Type B pancreatic cell (in vitro differentiated cells): Measurements from ENCODE around the gene CYP1B1. TPM values are rescaled to one million over a fixed set of nuclear protein-coding genes. Genes with fewer than 3 reads are reported as not detected.

ENCODE experiments used
- DNase-seq: peaks from one replicate; pipeline ENCODE4 v3.0.0; 2021; ENCODE audit warnings: mixed read lengths; ENCODE audit not compliant: unreplicated experiment; ENCODE audit errors: extremely low spot score
- H3K27ac Mint-ChIP-seq: 2 replicates; pipeline ENCODE4 v1.8.0; 2021; ENCODE audit warnings: mild to moderate bottlenecking, mixed read lengths
- H3K27me3 Mint-ChIP-seq: 2 replicates; pipeline ENCODE4 v1.8.0; 2021; ENCODE audit warnings: mixed read lengths
- H3K36me3 Mint-ChIP-seq: 2 replicates; pipeline ENCODE4 v1.8.0; 2021; ENCODE audit warnings: mixed read lengths
- H3K4me1 Mint-ChIP-seq: one replicate; pipeline ENCODE4 v1.8.0; 2021; ENCODE audit warnings: mixed read lengths; ENCODE audit not compliant: unreplicated experiment
- H3K4me3 Mint-ChIP-seq: 2 replicates; pipeline ENCODE4 v1.8.0; 2021; ENCODE audit warnings: mild to moderate bottlenecking, mixed read lengths
- H3K9me3 Mint-ChIP-seq: 2 replicates; pipeline ENCODE4 v1.8.0; 2021; ENCODE audit warnings: mixed read lengths
- total RNA-seq: library from RNA; stranded (reverse); gene quantifications from 2 replicates; pipeline ENCODE4 v1.2.1, GENCODE V29; 2021; ENCODE audit warnings: low replicate concordance
- TF ChIP-seq, protein P1 (sequence below): fragments of 200-600 bp; sonication (generic); conservative IDR thresholded peaks from 2 replicates; pipeline ENCODE4 v1.5.0; 2021; ENCODE audit warnings: antibody characterized with exemption, mild to moderate bottlenecking

The CYP1B1 gene
- total RNA-seq, 1 donor from 2014 or later = 176 TPM

DNA sequence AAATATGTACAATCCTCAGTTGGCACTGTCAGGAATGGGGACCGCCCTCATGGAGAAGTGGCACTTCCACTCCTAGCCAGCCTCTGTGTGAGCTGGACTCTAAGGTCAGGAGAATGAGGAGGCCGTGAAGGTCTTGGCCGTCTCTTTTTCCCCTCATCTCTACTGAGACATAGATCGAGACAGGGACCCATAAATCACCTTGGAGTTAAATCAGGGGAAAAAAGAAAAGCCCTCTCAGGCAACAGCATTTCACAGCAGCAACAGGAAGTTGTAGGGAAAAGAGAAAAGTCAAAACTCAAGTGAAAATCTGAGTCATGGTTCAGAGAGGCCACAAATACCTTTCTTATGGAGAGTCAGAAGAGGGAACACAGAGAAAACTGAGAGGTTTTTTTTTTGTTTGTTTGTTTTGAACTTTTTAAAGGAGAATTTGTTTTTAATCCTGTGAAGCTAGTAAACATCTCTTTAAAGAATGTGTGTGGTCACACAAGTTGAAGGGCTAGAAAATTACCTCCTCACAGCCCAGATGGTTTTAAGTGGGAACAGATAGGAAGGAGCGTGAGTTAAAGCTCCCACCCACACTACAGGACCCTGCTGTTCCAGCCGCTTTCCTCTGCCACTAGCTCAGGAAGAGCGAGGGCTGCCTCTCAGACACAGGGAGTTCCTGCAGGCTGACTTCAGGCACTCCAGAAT is 30.6 kb upstream of the CYP1B1 start:
- H3K9me3 Mint-ChIP-seq = peaks cover 16% of the 10 kb centered on the region
- peaks cover 16% of the 10 kb centered on the region for H3K36me3 Mint-ChIP-seq
- H3K4me3 Mint-ChIP-seq = peak overlapping the region; percentile 73
- DNase-seq = no peak
- TF ChIP-seq, protein P1, sequence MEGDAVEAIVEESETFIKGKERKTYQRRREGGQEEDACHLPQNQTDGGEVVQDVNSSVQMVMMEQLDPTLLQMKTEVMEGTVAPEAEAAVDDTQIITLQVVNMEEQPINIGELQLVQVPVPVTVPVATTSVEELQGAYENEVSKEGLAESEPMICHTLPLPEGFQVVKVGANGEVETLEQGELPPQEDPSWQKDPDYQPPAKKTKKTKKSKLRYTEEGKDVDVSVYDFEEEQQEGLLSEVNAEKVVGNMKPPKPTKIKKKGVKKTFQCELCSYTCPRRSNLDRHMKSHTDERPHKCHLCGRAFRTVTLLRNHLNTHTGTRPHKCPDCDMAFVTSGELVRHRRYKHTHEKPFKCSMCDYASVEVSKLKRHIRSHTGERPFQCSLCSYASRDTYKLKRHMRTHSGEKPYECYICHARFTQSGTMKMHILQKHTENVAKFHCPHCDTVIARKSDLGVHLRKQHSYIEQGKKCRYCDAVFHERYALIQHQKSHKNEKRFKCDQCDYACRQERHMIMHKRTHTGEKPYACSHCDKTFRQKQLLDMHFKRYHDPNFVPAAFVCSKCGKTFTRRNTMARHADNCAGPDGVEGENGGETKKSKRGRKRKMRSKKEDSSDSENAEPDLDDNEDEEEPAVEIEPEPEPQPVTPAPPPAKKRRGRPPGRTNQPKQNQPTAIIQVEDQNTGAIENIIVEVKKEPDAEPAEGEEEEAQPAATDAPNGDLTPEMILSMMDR = no peak
- no peaks in the 10 kb centered on the region for H3K27me3 Mint-ChIP-seq
- peaks cover 51% of the 10 kb centered on the region for H3K4me1 Mint-ChIP-seq
- H3K27ac Mint-ChIP-seq = peak overlapping the region; percentile 87

DNA sequence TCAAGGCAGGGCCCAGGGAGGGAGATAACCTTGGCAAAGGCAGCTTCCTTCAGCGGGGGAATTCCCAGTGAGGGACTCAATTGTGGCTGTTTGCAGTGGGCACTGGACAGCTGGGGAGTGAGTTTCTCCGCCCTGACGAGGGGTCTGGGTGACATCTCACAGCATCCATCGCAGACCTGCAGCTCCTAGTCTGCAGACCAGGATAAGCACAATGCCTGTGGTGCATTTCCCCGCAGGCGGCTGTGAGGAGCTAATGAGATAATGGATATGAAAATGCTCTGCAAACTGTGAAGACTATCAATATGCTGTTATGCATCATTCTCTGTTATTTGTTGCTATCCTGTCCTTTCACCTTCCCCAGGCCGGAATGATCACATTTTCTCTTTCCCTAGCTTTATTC is 30.0 kb upstream of the CYP1B1 start:
- H3K27me3 Mint-ChIP-seq = no peaks in the 10 kb centered on the region
- H3K4me1 Mint-ChIP-seq = peaks cover 52% of the 10 kb centered on the region
- peak overlapping the region; percentile 73 for H3K4me3 Mint-ChIP-seq
- TF ChIP-seq, protein P1 = no peak
- DNase-seq = no peak
- H3K36me3 Mint-ChIP-seq = peaks cover 18% of the 10 kb centered on the region
- peak overlapping the region; percentile 87 for H3K27ac Mint-ChIP-seq
- H3K9me3 Mint-ChIP-seq = peaks cover 16% of the 10 kb centered on the region

DNA sequence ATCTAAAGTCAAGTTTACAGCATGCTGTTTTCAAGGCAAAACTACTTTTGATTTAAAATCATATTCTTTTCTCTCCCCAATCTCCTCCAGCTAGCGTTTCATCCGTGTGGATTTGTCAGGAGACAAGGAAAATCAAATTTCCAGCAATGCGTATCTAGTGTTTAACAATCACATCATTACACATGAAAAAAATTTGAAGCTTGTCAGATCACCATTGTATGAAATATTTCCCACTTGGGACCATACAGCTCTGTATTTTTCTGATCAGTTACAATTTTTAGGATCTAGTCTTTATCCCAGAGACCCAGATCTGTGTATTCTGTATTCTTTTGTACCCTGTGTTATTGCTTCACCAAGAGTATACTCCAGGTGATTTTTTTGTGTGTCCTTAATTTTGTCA is 28.6 kb upstream of the CYP1B1 start:
- peaks cover 52% of the 10 kb centered on the region for H3K4me1 Mint-ChIP-seq
- H3K36me3 Mint-ChIP-seq = peaks cover 21% of the 10 kb centered on the region
- H3K27ac Mint-ChIP-seq = no peak overlapping the region
- TF ChIP-seq, protein P1 = no peak
- no peak overlapping the region for H3K4me3 Mint-ChIP-seq
- no peaks in the 10 kb centered on the region for H3K27me3 Mint-ChIP-seq
- peaks cover 12% of the 10 kb centered on the region for H3K9me3 Mint-ChIP-seq
- no peak for DNase-seq

DNA sequence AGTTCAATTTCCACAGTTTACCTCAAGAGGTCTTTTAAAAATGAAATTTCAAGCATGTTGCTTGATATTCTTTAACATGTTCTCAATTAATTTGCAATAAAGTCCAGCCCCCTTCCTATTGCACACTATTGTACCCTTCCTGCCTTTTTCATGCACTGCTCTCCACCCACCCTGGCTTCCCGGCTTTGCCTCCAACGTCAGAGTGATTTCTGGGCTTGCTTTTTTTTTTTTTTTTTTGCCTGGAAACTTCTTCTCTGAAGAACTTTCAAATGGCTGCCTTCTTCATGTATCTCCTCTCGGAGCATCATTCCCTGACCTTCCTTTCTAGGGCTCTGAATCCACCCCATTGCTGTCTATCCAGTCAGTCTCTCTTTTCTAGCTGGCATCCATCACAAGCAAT is 24.4 kb upstream of the CYP1B1 start:
- TF ChIP-seq, protein P1 = no peak
- H3K4me3 Mint-ChIP-seq = peak overlapping the region; percentile 53
- no peak for DNase-seq
- H3K4me1 Mint-ChIP-seq = peaks cover 54% of the 10 kb centered on the region
- H3K36me3 Mint-ChIP-seq = peaks cover 16% of the 10 kb centered on the region
- peaks cover 3% of the 10 kb centered on the region for H3K27me3 Mint-ChIP-seq
- H3K9me3 Mint-ChIP-seq = peaks cover 11% of the 10 kb centered on the region
- peak overlapping the region; percentile 18 for H3K27ac Mint-ChIP-seq

DNA sequence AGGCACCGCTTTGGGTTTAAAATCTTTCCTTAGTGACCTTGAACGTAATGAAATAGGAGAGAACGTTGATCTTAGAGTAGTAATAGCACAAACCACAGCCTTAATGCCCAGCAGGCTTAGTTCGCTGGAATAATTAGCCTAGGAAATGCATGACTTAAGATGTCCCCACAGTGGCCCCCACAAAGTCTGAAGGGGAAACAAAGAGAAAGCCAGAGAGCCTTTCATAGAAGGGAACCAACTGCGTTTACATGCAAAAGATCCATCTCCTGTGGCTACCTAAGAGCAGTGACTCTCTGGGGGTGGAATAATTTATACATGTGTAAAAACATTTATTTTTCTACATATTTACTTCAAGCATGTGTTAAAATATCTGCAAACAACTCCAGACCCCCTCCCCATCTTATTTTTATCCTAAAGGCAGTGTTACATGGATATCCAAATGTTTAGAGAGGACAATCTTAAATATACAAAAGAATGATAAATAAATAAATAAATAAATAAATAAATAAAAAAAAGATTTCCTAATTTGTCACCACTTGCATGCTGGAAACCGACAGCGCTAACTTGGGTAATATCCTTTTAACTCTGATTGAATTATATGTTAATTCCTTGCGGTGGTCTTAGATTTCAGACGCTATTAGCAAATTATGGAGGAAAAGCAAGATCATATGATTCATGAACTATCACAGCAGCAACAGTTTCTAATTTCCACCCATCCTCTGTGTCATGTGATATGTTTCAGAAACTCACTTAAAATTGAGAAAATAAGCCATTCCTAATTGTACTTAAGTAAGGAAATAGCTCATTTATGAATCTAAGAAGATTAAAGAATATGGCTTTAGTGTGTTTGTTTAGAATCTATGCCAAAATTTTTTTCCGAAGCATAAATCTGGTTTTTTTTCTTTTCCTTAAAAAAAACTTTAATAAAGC is 23.4 kb upstream of the CYP1B1 start:
- no peak for DNase-seq
- TF ChIP-seq, protein P1 = no peak
- H3K4me3 Mint-ChIP-seq = peak overlapping the region; percentile 79
- peaks cover 3% of the 10 kb centered on the region for H3K27me3 Mint-ChIP-seq
- peak overlapping the region; percentile 99 for H3K27ac Mint-ChIP-seq
- peaks cover 48% of the 10 kb centered on the region for H3K4me1 Mint-ChIP-seq
- H3K36me3 Mint-ChIP-seq = peaks cover 16% of the 10 kb centered on the region
- peaks cover 11% of the 10 kb centered on the region for H3K9me3 Mint-ChIP-seq
